ELR (cell line): ENCODE results near the gene HMCN2.
"Not testable (repeated sequence)": the region's sequence is repeated elsewhere in the genome, so short reads cannot be mapped to it uniquely, and the experiment has no call there.

Source experiments
- DNase-seq: peaks from one replicate; pipeline ENCODE4 v3.0.0-alpha.2; 2015; ENCODE audit warnings: low read depth

The HMCN2 gene

DNA sequence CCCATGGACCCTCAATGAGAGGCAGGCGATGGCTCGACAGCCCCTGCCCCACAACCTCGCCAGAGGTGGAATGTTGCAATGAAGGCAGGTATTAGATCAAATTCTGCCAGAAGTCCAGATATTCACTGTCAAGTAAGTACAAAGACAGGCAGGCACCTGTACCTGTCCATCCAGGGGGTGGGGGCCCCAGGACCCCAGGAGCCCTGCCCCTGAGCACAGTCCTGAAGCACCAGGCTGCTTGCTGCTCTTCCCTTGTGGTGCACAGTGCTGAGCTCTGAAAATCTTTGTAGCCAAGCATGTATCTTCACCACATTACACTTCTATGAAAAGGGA, 26.2 kb upstream of the HMCN2 start:
- no peak for DNase-seq

DNA sequence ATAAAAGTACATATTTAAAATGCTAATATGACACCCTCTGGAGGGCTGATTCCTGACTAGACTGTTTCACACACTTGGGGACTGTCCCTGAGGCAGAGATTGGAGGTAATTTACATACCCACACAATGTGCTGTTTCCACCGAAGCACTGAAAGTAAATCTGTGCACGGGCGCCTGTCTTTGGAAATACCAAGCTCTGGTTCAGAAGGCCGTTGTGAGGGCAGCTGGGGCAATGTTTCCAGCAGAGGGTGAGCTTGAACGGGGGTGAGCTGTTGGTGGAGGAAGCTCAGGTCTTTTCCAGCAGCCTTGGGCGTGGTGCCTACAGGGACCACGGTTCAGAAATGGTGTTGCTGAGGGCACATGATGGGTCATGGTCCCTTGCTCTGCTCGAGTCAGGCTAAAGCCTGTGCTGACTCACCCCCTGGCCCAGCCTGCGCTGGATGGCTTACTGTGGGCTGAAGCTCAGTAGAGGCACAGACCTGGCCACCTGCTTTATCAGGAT, 25.8 kb upstream of the HMCN2 start:
- peak; percentile 58 for DNase-seq

DNA sequence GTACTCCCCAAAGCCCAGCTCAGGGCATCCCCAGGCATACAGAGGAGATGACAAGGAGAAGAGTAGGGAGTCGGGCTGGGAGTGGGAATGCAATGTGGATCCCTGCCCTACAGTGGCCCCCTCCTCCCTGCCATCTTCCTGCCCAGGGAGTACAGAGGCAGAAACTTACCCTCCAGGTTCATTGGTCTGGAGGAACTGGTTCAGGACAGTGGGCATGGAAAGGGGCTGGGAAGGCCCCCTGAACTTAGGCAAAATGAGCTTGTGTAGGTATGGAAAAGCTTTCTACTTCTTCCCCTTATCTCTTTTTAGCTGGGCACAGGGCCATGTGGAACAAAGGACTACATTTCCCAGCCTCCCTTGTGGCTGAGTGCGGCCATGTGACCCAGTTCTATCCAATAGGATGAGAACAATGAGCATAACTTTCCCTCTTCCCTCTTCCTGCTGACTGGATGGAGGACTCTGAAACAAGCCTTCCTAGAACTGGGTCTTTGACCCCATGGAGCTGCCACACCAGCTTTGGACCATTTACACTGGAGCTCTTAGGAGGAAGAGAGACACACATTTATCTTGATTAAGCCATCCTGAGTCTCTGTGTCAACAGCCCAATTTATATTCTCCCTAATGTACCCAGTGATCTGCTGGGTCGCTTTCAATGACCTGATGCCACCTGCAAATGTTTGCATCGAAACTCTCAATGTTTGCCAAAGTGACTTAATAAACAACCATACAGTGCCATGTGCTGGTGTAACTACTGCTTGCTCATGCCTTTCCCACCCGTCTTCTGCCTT, 25.0 kb upstream of the HMCN2 start:
- peak; percentile 77 for DNase-seq

DNA sequence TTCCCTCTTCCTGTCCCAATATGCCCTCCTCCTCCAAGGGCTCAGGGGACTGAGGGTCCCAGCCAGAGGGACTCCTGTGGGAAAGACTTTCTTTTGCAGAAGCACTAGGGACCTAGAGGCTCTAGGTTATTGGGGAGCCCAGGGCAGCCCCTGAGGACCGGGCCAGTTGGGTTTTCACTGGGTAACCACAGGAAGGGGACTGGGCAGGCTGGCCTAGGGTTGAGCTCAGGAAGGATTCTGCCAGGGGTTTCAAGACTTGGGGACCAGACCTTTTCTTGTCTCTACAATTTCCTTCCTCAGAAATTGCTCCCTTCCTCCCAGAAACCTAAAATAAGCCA, 24.4 kb upstream of the HMCN2 start:
- DNase-seq = no peak

DNA sequence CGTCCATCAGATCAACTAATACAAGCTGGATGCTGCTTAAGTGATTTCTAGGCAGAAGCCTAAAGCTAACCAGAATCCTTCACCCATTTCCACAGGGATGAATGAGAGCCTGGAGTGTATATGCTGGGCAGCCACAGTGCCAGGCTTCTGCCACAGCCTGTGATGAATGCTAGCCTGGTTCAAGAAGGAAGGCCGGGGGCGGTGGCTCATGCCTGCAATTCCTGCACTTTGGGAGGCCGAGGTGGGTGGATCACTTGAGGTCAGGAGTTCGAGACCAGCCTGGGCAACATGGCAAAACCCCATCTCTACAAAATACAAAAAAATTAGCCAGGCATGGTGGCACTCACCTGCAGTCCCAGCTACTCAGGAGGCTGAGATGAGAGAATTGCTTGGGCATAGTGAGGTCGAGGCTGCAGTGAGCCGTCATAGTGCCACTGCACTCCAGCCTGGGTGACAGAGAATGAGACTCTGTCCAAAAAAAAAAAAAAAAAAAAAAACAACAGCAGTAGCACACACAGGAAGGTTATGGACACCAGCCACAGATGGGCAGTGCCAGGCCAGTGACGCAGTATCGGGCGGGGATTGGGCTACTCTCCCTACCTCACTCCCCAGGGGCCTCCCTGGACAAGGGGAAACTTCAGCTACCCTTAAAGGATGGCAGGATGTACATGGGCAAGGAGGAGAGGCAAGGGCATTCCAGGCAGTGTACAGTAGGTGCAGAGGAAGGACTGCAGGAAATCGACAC, 23.1 kb upstream of the HMCN2 start:
- DNase-seq = no peak

DNA sequence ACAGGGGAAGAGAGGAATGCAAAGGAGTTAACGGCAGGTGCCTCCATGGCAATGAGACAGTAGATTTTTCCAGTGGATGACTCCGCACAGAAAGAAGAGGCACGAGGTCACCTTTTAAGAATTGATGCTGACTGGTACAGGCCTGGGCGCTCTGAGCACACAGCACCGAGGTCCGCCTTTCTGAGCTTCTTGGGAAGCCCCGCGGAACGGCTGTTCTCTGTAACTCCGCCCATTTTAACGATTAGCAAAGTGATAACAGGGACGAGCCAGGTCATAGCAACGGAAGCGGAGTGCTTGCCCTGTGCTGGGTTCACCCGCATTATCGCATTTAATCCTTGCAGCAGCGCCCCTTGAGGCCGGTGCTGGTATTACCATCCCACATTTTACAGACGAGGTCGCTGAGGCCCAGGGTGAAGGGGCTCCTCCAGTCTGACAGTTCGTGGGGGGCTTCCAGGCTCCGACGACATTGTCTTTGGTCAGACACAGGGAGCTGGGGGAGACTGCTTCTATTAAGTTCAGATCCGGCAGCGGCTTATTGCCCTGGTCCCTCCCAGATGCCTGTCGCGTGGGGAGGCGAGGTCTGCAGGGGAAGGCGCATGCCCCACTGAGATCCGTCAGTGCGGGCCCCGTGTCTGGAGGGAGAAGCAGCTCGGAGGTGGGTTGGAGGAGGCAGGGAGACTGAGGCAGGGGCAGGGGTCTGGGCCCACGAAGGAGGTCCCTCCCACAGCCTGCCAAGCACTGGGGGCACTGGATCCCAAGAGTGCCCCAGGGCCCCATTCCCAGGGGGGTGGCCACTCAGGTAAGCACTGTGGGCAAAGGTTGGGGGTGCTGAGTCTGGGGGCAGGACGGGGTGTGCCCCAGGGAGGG, 22.3 kb upstream of the HMCN2 start:
- DNase-seq = peak; percentile 70

DNA sequence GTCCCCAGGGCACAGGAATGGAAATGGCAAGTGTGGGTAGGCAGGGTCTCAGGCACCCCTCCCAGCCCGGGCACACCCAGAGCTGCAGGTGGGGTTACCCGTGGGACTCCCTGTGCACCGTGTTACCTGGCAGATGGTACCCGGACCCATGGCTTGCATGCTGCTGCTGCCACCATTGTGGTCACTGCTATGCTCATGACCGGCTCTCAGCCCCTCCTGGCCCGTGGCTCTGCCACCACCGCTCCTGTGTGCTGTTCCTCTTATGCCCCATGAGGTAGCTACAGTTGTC, 21.7 kb upstream of the HMCN2 start:
- DNase-seq = no peak

DNA sequence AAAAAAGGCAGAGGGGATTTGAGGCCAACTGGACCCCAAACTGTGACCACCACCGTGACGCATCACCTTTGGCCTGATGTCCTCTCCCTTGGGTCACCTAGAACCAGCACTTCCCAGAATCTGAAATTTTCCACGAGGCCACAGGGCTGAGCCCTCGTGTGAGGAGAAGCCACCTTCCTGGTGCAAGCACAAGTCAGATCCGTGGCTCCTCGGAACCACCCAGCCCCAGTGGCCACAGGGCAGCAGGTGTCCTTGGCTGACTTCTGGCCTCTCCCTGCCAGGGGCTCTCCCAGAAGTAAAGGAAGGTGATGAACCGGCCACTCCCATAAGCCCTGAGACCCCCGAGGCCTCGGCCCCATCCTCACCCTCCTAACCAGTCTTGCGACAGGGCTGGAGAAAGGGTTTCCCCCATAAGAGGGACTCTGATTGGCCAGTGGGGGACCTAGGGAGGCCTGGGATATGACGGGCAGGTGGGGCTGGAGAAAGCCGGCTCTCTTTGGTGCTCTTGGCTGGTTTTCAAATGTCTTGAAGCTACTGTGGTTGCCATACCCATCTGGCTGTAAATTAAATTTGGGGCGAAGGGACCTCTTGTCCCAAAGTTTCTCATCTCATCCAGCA, 20.9 kb upstream of the HMCN2 start:
- no peak for DNase-seq

DNA sequence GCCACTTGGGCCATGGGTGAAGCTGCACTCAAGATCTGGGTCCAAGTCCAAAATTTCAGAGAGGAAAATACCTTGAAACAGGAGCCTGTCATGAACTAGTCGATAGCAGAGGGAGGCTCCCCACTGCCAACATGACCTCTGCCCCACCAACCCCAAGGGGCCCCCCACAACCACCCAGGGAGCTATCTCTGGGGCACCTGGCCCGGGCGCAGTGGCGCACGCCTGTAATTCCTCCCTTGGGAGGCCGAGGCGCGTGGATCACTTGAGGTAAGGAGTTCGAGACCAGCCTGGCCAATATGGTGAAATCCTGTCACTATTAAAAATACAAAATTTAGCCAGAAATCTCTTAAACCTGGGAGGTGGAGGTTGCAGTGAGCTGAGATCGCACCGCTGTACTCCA, 20.1 kb upstream of the HMCN2 start:
- no peak for DNase-seq

DNA sequence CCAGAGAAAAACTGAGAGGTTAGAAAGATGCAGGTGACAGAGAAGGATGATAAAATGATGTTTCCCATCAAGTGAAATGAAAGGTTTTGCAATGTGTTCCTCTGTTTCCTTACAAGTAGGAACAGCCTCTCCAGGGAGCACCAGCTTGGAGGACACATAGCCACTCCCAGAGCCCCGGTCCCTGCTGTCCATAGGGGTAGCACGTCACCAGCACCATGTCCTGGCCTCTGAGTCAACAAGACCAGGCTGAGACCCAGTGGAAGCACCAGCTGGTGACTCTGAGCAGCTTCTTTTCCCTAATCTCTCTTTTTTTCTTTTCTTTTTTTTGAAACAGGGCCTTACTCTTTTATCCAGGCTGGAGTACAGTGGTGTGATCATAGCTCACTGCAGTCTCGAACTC, 19.4 kb upstream of the HMCN2 start:
- DNase-seq = no peak

DNA sequence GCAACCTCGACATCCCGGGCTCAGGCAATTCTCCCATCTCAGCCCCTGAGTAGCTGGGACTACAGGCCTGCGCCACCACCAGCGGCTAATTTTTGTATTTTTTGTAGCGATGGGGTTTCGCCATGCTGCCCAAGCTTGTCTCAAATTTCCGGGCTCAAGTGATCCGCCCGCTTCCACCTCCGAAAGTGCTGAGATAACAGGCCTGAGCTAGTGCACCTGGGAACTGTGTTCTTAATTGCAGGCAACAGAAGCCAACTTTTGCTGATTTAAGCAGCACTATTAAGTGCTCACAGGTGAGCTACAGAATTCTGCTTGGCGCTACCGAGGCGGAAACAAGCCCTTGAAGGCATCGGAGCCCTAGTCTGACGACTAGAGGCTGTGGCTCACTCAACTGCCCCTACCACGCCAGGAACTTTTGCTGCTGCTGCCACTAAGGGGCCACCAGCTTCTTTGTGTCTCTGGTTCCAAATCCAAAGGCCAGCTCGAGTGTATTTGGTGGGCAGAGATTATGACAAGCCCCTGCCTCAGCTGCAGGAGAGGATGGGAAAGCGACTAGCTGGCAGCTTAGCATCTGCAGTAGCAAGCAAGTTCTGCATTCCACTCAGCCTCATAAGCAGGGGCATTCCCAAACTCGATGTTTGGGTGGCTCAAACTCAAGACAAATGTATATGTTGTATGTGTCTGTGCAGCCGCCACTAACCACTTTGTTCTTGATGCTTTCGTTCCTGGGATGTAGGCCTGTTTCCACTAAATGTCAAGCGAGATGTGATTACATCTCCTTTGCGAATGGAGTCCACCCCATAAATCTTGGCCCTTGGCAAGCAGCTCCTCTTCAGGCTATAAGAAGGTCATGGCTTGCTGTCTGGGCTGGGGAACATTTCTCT, 10.6 kb upstream of the HMCN2 start:
- no peak for DNase-seq

DNA sequence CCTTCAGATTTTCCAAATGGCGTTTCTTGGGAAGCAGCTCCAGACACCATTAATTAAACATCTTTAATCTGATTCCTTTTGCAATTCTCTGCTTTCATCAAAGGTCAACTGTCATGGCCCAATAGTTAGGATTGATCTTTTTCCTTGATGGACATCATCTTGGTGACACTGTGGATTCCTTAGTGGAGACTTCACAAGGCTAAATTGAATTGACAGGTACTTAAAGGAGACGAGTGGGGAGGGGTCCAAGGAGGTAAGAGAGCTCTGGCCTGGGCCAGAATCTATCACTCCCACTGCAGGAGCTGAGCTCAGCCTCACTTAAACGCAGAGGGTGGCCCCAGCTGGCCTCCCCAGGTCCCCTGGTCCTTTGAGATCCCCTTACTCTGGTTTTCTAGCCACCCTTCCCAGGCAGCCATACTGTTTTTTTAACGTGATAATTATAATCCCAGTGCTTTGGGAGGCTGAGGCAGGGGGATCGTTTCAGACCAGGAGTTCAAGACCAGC, 9.9 kb upstream of the HMCN2 start:
- no peak for DNase-seq

DNA sequence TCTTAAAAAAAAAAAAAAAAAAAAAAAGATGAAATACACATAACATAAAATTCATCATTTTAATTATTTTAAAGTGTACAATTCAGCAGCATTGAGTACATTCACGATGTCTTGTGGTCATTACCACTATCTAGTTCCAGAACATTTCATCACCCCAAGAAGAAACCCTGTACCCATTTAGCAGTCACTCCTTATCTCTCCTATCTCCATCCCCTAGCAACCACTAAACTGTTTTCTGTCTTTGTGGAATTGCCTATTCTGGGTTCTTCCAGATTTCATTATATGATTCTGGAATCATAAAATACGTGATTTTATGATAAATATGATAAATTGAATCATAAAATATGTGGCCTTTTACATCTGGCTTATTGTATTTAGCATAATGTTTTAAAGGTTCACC, 8.9 kb upstream of the HMCN2 start:
- DNase-seq = no peak

DNA sequence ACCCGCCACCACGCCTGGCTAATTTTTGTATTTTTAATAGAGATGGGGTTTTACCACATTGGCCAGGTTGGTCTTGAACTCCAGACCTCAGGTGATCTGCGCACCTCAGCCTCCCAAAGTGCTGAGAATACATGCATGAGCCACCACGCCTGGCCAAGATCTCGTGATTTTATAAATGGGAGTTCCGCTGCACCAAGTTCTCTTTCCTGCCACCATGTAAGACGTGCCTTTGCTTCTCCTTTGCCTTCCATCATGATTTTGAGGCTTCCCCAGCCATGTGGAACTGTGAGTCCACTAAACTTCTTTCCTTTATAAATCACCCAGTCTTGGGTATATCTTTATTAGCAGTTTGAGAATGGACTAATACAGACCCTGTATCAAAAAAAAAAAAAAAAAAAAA, 7.4 kb upstream of the HMCN2 start:
- not testable (repeated sequence) for DNase-seq

DNA sequence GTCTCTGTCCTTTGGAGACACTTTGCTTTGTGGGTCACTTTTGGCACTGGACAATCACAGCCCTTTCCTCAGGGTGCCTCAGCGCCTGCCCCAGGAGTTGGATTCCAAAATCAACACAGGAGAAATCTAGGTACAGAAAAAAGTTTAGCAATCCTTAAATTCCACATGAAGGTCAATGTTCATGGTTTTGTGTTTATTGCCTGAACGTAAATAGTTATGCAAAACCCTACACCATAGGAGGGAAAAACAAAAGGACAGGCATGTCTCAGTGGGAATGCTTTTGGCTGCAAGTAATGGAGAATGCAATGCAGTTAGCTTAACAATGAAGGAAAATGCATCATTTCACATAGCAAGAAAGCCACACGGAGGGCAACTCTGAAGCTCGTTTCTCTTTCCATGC, 6.5 kb upstream of the HMCN2 start:
- no peak for DNase-seq

DNA sequence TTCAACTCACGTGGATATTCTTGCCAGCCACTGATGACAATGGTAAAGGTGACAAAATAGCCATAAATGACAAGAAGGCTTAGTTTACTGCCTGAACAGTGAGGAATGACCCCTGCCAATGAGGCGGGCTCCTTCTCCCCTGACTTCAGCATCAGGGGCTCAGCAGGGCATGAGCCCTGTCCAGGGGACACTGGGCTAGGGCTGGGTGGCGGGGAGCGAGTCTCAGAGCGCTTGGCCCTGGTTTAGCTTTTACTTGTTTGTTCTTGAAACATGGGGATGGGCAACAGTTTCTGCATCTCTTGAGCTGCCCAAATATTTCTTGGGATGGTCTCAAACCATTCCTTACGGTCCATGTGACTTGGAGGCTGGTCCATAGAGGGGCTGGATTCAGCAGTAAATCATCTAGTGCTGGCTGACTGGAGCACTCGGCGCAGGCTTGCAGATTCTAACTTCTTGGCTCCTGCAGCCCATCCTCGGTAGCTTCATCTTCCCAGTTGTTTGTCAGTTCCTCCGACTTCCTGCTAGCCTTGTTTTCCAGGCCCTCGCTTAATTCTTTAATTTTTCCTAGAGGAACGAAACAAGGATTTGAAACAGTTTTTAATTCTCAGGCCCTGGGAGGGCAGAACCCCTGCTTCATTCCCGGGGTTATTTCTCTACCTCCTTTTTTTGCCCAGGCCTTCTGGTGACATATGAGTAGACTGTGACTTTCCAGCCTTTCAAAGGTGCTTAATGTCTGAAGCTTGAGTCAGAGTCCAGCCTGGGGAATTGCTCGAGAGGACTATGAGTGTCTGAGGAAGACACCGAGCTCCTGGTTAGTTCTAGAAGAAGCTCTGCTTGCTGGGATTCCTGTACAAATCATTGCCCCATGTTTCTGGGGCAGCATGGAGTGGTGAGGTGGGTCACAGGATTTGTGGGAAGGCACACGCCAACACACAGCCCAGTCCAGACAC, 4.5 kb upstream of the HMCN2 start:
- DNase-seq = no peak

DNA sequence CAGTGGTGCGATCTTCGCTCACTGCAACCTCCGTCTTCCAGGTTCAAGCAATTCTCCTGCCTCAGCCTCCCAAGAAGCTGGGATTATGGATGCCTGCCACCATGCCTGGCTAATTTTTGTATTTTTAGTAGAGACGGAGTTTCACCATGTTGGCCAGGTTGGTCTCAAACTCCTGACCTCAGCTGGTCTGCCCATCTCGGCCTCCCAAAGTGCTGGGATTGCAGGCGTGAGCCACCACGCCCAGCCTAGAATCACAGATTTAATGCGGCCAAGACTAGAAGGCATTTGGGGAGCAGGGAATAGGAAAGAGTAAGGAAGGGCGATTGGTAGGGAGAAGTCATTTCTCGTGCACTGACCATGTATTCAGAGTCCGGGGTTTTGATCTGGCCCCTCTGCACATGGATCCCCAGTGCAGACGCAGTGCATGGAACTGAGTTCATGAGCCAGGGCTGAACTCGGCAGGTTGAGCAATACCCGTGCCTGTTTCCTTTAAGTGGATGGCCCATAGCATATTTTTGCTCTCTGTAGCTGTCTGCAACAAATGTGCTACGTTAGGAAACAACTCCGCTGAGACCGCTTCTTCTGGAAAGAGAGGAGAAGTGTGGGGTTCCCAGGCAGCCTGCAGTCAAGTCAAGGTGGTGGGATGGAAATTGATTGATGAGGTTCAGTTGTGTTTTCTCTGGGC, 3.4 kb upstream of the HMCN2 start:
- DNase-seq = no peak

DNA sequence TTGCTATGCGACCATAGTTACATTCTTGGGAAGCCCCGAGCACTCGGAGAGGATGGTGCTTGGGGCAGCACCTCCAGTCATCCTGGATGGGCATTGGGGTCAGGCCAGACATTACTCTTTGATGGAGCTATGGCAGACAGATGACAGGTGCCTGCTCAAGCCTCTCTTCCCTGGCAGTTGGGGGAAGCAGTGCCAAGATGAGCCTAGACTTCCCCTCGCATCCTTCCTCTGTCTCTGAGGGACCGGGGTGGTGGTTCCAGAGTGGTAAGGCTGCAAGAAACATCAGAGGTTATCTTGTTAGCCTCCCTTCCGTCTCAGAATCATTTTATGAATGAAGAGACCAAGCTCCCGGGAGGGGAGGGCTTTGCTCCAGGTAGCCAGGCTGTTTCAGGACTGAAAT, 2.8 kb upstream of the HMCN2 start:
- no peak for DNase-seq

DNA sequence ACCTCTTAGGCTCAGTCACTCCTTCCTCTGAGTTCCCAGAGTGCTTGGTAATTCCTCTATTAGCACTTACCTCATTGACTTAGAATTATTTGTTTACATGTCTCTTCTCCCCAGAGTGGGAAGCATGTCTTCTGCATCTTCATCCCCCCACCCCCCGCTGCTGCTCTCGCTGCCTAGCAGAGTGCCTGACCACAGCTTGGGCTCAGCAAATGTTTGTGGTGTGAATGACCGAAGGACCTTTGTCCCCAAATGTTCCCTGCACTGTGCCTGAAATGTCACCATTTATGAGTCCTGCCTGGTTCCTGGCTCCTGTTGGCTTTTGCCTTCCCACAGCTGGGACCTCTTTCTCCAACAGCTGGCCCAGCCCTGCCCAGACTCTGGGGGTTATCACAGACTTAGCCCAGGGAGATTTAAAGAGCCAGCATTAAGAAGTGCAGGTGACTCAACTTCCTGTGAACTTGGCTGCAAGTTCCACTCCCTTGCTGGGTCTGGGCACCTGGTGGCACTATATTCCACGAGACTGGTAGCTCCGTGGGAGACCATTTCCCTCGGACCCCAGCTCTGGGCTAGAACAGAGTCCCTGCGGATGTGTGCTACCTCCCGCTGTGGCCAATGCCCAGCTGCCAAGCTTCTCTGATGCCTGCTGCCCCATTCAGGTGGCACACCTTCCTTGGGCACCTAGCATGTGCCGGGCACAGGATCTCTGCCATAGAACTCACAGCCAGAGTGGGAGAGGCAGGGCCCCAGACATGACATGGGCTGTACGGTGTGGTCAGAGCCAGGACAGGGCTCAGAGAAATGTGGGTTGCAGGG, 1.8 kb upstream of the HMCN2 start:
- peak; percentile 36 for DNase-seq
